GM12874 (cell line): ENCODE data around the gene SERPINB13.

ENCODE experiments used
- CTCF ChIP-seq: IDR thresholded peaks from 2 replicates; pipeline ENCODE4 v1.5.1; 2011; ENCODE audit warnings: low read depth, mild to moderate bottlenecking, control low read depth, low read length, moderate library complexity; ENCODE audit not compliant: insufficient read depth

SERPINB13 gene

DNA sequence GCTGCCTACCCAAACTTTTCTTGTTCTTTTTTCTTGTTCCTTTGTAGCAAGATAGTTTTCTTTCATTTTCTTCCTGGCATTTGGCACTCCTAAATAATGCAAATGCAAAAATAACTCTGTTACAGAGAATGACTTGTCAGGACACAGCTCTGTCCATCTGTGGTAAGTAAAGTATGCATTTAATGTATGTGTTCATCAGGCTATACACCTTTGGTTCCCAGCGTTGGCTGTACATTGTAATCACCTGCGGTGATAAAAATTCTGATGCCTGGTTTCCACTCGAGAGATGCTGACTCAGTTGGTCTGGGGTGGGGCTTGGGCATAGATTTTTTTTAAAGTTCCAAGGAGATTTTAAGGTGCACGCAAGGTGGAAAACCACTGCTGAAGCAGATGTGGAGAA is at the start of gene SERPINB13:
Gene SERPINB13, plus strand, starts transcription at position 378 of the 400 bp plus-strand sequence. CDS start 1,325 bp downstream, outside the sequence.
- no peak for TF ChIP-seq CTCF

DNA sequence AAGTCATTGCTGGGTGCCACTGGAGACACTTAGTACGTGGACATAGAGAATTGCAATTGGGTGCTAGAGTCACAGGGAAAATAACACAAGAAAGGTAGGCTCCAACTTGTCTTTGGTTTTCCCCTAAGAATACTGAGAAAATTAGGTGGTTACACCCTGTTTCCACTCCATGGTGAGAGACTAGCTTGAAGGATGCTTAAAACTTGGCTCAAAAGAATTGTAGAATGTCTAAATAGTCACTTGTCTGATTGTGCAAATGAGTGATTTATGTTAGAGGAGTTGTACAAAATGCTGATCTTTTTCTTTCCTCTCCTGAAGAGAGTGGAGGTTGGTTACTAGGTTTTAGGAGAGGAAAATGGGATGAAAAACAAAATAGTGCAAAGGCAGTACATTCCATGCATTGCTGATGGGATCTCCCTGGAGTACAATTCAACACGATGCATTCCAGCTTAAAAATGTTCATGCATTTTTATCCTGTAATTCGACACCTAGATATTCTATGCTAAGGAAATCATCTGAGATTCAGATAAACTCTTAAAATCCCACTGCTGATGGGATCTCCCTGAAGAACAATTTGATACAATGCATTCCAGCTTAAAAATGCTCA is 47.1 kb upstream of the SERPINB13 start:
- no peak for TF ChIP-seq CTCF

- no peak for TF ChIP-seq CTCF
Observed at GRCh38 chr18:63542069-63542468, 45.1 kb upstream of the SERPINB13 start, which contains the start of gene SERPINB12. Gene SERPINB12 (plus strand): TSS chr18:63542369. CDS start chr18:63556160, 13,791 bp downstream.

GRCh38 chr18:63544017-63544416 is 43.1 kb upstream of the SERPINB13 start:
- no peak for TF ChIP-seq CTCF

GRCh38 chr18:63545000-63545399 is 42.1 kb upstream of the SERPINB13 start:
- TF ChIP-seq CTCF, result no peak

- no peak for TF ChIP-seq CTCF
Observed at GRCh38 chr18:63550068-63550467, 37.1 kb upstream of the SERPINB13 start.

DNA sequence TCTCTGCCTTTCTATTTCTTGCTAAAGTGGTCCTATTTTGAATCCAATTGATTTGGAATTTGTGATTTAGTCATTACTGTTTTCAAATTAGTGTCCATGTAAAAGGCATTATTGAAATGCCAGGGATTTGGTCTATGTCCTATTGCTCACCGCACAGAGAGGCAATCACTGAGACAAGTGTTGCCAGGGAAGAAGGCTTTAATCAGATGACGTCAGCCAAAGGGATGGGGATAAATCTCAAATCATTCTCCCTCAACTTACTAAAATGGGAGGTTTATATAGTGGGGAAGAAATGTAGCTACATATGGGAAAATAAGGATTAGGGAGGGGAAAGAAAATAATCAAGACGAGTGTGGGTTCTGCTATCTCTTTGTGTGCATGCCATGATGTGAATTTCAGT is 35.4 kb upstream of the SERPINB13 start:
- TF ChIP-seq CTCF, result no peak
